ENCODE data around the gene EFCAB14.

DNA sequence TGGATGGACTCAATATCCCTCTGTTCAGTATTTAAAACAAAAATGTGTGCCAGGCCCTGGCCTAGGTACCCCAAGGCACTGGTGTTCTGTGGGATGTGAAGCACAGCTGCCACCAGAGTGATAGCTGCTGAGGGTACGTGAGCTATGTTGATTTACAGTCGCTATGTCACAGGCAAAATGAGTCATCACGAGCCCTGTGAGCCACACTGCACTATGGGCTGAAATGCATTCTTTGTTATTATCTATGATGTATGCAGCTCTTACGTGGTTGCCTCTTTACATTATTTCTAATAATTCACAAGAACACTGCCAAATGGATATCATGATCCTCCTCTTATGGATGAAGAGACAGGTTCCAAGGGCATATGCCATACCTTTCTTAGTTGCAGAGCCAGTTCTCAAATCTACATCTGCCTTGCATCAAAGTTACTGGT is 45.1 kb downstream of the EFCAB14 start:
- TF ChIP-seq, protein P1, sequence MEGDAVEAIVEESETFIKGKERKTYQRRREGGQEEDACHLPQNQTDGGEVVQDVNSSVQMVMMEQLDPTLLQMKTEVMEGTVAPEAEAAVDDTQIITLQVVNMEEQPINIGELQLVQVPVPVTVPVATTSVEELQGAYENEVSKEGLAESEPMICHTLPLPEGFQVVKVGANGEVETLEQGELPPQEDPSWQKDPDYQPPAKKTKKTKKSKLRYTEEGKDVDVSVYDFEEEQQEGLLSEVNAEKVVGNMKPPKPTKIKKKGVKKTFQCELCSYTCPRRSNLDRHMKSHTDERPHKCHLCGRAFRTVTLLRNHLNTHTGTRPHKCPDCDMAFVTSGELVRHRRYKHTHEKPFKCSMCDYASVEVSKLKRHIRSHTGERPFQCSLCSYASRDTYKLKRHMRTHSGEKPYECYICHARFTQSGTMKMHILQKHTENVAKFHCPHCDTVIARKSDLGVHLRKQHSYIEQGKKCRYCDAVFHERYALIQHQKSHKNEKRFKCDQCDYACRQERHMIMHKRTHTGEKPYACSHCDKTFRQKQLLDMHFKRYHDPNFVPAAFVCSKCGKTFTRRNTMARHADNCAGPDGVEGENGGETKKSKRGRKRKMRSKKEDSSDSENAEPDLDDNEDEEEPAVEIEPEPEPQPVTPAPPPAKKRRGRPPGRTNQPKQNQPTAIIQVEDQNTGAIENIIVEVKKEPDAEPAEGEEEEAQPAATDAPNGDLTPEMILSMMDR (IDR thresholded peaks at IDR 0.05): no peak
- no peak for TF ChIP-seq POLR2A (IDR thresholded peaks at IDR 0.05)

Measured in thyroid gland (tissue), 4 donors.